CD4-positive, alpha-beta T cell (primary cell): ENCODE results near the gene PRKD2. TPM values are rescaled to one million over a fixed set of nuclear protein-coding genes. Genes with fewer than 3 reads are reported as not detected.

ENCODE experiments used
- ATAC-seq: fragments of 200-7000 bp; cut with Tn5 transposase; one replicate; pipeline ENCODE4 v1.10.0; 2022; ENCODE audit warnings: mild to moderate bottlenecking; ENCODE audit not compliant: poor library complexity
- CTCF ChIA-PET: fragments of 350-600 bp; sonication (Branson Sonifier 250); formaldehyde crosslinking; loops from one replicate; lab custom pipeline; 2021; ENCODE audit warnings: antibody characterized with exemption, inconsistent platforms; lab: Charles Lee
- POLR2A ChIA-PET: fragments of 350-600 bp; sonication (Branson Sonifier 250); formaldehyde crosslinking; loops from one replicate; lab custom pipeline; 2021; ENCODE audit warnings: antibody characterized with exemption, inconsistent platforms; lab: Charles Lee
- DNase-seq, 14 experiments: peaks; one replicate each; pipeline ENCODE4 v3.0.0-alpha.2; 2013 to 2020; ENCODE audit warnings: mixed read lengths in 2 of 14
- H3K27ac ChIP-seq, 2 donors: one replicate each; pipeline versions ENCODE4 v1.5.1 to v1.7.0; 2013; ENCODE audit warnings: low read length in 2 of 2, low read depth in 1 of 2, mild to moderate bottlenecking in 1 of 2
- H3K27me3 ChIP-seq, 2 experiments: 1 replicate in 1 of 2; 2 replicates in 1 of 2; pipeline versions ENCODE4 v1.6.1 to v1.7.0; 2013; ENCODE audit warnings: low read length in 2 of 2, control low read depth in 1 of 2, mild to moderate bottlenecking in 1 of 2, moderate library complexity in 1 of 2; ENCODE audit not compliant: insufficient read depth in 2 of 2, control insufficient read depth in 1 of 2
- H3K36me3 ChIP-seq: one replicate; pipeline ENCODE4 v1.6.1; 2013; ENCODE audit warnings: low read length, control low read depth; ENCODE audit not compliant: insufficient read depth
- H3K4me1 ChIP-seq: one replicate; pipeline ENCODE4 v1.6.1; 2013; ENCODE audit warnings: low read length, control low read depth; ENCODE audit not compliant: insufficient read depth
- H3K4me3 ChIP-seq: one replicate; pipeline ENCODE4 v1.5.1; 2013; ENCODE audit warnings: mild to moderate bottlenecking, low read length, moderate library complexity
- H3K9me3 ChIP-seq, 2 experiments: 1 replicate in 1 of 2; 2 replicates in 1 of 2; pipeline versions ENCODE4 v1.6.1 to v1.7.0; 2013; ENCODE audit warnings: low read length in 2 of 2, mild to moderate bottlenecking in 2 of 2, control low read depth in 1 of 2, moderate library complexity in 1 of 2; ENCODE audit not compliant: control insufficient read depth in 1 of 2, insufficient read depth in 1 of 2
- H3K27ac Mint-ChIP-seq: one replicate; pipeline ENCODE4 v1.8.0; 2020; ENCODE audit warnings: mixed read lengths
- H3K27me3 Mint-ChIP-seq: one replicate; pipeline ENCODE4 v1.8.0; 2021; ENCODE audit warnings: mixed read lengths
- H3K36me3 Mint-ChIP-seq: one replicate; pipeline ENCODE4 v1.8.0; 2021; ENCODE audit warnings: low read depth, mixed read lengths
- H3K4me1 Mint-ChIP-seq: one replicate; pipeline ENCODE4 v1.8.0; 2021; ENCODE audit warnings: low read depth, mixed read lengths
- H3K4me3 Mint-ChIP-seq: one replicate; pipeline ENCODE4 v1.8.0; 2020; ENCODE audit warnings: mild to moderate bottlenecking, mixed read lengths
- H3K9me3 Mint-ChIP-seq: one replicate; pipeline ENCODE4 v1.8.0; 2020; ENCODE audit warnings: mixed read lengths
- CTCF ChIP-seq: fragments of 200-600 bp; IDR thresholded peaks from one replicate; pipeline ENCODE4 v1.8.0; 2022; ENCODE audit warnings: antibody characterized with exemption, mild to moderate bottlenecking
- intact Hi-C, 2 experiments: fragments of 100-400 bp; cut with DNase I in 1 of 2; cut with micrococcal nuclease in 1 of 2; formaldehyde crosslinking; loops; one replicate each; pipeline versions ENCODE4 v1.15.1 to v1.9.0; 2023 to 2025; cut with DNase I, micrococcal nuclease
- total RNA-seq, 174 experiments: library from RNA in 2 of 174; stranded (reverse) in 2 of 174; gene quantifications; one replicate each; pipeline ENCODE4 v1.2.3 and lab custom pipeline; 2021 to 2026

PRKD2 gene
- total RNA-seq, 2 experiments from 2014 or later, result 105 to 113 TPM

DNA sequence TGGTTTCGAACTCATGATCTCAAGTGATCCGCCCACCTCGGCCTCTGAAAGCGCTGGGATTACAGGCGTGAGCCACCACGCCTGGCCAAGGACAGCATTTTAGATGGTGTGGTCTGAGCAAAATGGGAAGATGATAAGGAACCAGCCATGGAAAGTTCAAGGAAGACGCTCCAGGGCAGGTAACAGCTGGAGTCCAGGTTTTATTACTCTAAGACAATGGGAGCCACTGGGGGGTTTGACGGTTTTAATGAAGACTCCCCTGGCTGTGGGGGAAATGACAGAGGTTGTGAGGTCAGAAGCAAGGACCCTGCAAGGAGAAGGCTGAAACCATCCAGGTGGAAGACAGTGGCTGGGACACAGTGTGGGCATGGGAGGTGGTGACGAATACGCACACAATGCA, 20.9 kb downstream of the PRKD2 start:
- H3K27ac Mint-ChIP-seq, result no peak overlapping the region
- H3K36me3 ChIP-seq, result peaks cover 100% of the 10 kb centered on the region
- H3K4me1 Mint-ChIP-seq, result no peaks in the 10 kb centered on the region
- H3K4me3 Mint-ChIP-seq, result no peak overlapping the region
- H3K36me3 Mint-ChIP-seq, result peaks cover 90% of the 10 kb centered on the region
- ATAC-seq (no peak), DNase-seq (no peak)
- TF ChIP-seq CTCF, result no peak
- intact Hi-C loops, result no loop called here
- no peaks in the 10 kb centered on the region for H3K4me1 ChIP-seq
- no peak overlapping the region for H3K27ac ChIP-seq
- no peaks in the 10 kb centered on the region for H3K9me3 ChIP-seq
- ChIA-PET CTCF (no interaction called here), POLR2A (interaction anchor here (1.2 kb wide), 1 partner anchor 18 kb away, joined by 5 read pairs; no protein-coding TSS in a partner anchor)
- no peak overlapping the region for H3K4me3 ChIP-seq
- H3K9me3 Mint-ChIP-seq, result no peaks in the 10 kb centered on the region
- no peaks in the 10 kb centered on the region for H3K27me3 Mint-ChIP-seq
- H3K27me3 ChIP-seq, result no peaks in the 10 kb centered on the region

DNA sequence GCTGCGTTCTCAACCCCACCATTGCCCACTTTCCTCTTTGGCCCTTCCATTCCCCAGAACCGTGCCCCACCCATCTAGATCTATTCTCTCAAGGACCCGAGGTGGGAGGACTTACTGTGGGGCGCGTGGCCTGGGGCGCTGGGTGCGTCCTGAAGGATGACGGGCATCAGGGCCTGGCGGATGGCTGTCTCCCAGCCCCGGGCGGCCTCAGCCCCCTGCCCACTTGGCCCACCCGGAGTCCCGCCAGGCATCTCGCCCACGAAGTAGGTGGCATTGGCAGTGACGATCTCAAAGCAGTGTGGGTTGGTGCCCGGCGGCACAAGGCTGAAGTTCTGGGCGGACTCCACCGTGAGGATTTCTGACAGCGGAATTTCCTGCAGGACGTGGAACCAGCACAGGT, 23.2 kb downstream of the PRKD2 start:
- intact Hi-C loops, result no loop called here
- DNase-seq (no peak), ATAC-seq (no peak)
- ChIA-PET CTCF (no interaction called here), POLR2A (no interaction called here)
- H3K27ac Mint-ChIP-seq, result no peak overlapping the region
- Histone ChIP-seq H3K4me1 (no peaks in the 10 kb centered on the region), H3K27ac (peak overlapping the region in 1 of 2 donors; percentile 0), H3K27me3 (no peaks in the 10 kb centered on the region), H3K36me3 (peaks cover 98% of the 10 kb centered on the region), H3K9me3 (no peaks in the 10 kb centered on the region), H3K4me3 (no peak overlapping the region)
- no peaks in the 10 kb centered on the region for H3K27me3 Mint-ChIP-seq
- no peak for TF ChIP-seq CTCF
- peaks cover 4% of the 10 kb centered on the region for H3K4me1 Mint-ChIP-seq
- peaks cover 96% of the 10 kb centered on the region for H3K36me3 Mint-ChIP-seq
- no peaks in the 10 kb centered on the region for H3K9me3 Mint-ChIP-seq
- H3K4me3 Mint-ChIP-seq, result no peak overlapping the region

- POLR2A ChIA-PET, result interaction anchor here (1.1 kb wide), 1 partner anchor 21 kb away, joined by 3 read pairs; no protein-coding TSS in a partner anchor
- intact Hi-C loops, result no loop called here
- no peaks in the 10 kb centered on the region for H3K27me3 Mint-ChIP-seq
- CTCF ChIA-PET, result interaction anchor here (0.6 kb wide), 1 partner anchor 75 kb away, joined by 3 read pairs; no protein-coding TSS in a partner anchor
- no peak for TF ChIP-seq CTCF
- ATAC-seq (no peak), DNase-seq (no peak)
- Histone ChIP-seq H3K27me3 (no peaks in the 10 kb centered on the region), H3K27ac (no peak overlapping the region), H3K9me3 (no peaks in the 10 kb centered on the region), H3K36me3 (peaks cover 97% of the 10 kb centered on the region), H3K4me3 (no peak overlapping the region), H3K4me1 (no peaks in the 10 kb centered on the region)
- peaks cover 92% of the 10 kb centered on the region for H3K36me3 Mint-ChIP-seq
- H3K9me3 Mint-ChIP-seq, result no peaks in the 10 kb centered on the region
- no peak overlapping the region for H3K4me3 Mint-ChIP-seq
- H3K27ac Mint-ChIP-seq, result peak overlapping the region; percentile 42
- peaks cover 4% of the 10 kb centered on the region for H3K4me1 Mint-ChIP-seq
Measured at GRCh38 chr19:46692918-46693722, 23.8 kb downstream of the PRKD2 start.
